ENCODE results near the gene MRPS25. TPM values are rescaled to one million over a fixed set of nuclear protein-coding genes. Genes with fewer than 3 reads are reported as not detected.

The MRPS25 gene
- total and polyA plus RNA-seq, 7 donors, result 25.8 to 86.1 (median 44.5) TPM

DNA sequence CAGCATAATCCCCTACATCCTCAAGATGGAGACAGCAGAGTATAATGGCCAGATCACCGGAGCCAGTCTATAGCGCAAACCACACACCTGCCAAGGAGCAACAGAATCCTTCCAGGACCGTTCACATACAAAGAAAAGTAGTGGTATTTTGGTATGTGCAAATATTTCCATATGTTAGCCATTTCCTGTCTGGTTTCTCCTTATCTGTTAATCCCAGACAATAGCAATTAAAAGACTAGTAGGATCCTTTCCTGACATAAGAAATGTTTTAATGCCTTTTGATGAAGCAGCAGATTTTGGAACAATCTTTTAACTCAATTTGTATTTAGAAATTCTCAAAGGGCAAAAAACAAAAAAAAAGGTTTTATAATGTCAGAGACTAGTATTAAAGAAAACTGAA lies 22.2 kb downstream of the MRPS25 start:
- intact Hi-C loops (cut with DNase I), result no loop called here
- 72 to 75% methylated on average over 3 of the region's 3 CpGs for WGBS, 2 donors
- no peak for DNase-seq
- Histone ChIP-seq H3K4me3 (no peak overlapping the region), H3K4me1 (no peaks in the 10 kb centered on the region), H3K27me3 (no peaks in the 10 kb centered on the region), H3K27ac (no peak overlapping the region), H3K9me3 (no peaks in the 10 kb centered on the region), H3K36me3 (peaks cover 15 to 100% (median 46%) of the 10 kb centered on the region in 4 donors)
- TF ChIP-seq EP300 (IDR thresholded peaks at IDR 0.05) (no peak), CTCF (IDR thresholded peaks at IDR 0.05) (no peak), POLR2AphosphoS5 (IDR thresholded peaks at IDR 0.05) (no peak), POLR2A (IDR thresholded peaks at IDR 0.05) (no peak)

DNA sequence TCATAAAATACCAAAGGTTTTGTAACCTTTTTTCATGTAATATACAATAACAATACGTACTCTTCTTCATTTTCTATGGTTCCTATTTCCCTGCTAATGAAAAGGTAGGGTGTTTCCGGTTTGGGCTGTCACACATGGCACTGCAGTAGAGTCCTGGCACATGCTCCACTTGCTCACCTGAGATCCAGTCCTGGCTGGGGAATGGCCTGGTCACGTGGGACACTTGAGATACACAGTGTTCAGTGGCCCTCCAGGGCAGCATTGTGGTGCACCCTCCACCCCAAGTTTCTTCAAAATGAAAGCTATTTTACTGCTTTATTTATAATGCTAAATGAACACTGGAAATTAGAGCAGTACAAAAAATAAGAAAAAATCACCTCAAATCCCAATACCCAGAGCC lies 23.2 kb downstream of the MRPS25 start:
- no peak overlapping the region for H3K4me3 ChIP-seq
- TF ChIP-seq POLR2AphosphoS5 (IDR thresholded peaks at IDR 0.05), result no peak
- TF ChIP-seq CTCF (IDR thresholded peaks at IDR 0.05), result no peak
- no peak for TF ChIP-seq EP300 (IDR thresholded peaks at IDR 0.05)
- TF ChIP-seq POLR2A (IDR thresholded peaks at IDR 0.05), result no peak
- H3K9me3 ChIP-seq, result no peaks in the 10 kb centered on the region
- WGBS, 2 donors, result 80 to 90% methylated on average over 3 of the region's 3 CpGs
- H3K4me1 ChIP-seq, result no peaks in the 10 kb centered on the region
- intact Hi-C loops (cut with DNase I), result no loop called here
- DNase-seq, result no peak
- H3K36me3 ChIP-seq, result peaks cover 18 to 100% (median 44%) of the 10 kb centered on the region in 4 donors
- H3K27ac ChIP-seq, result no peak overlapping the region
- no peaks in the 10 kb centered on the region for H3K27me3 ChIP-seq

- H3K36me3 ChIP-seq, result peaks cover 24 to 100% (median 43%) of the 10 kb centered on the region in 4 donors
- DNase-seq, result no peak
- H3K27ac ChIP-seq, result no peak overlapping the region
Measured at GRCh38 chr3:15040844-15041243, 24.3 kb downstream of the MRPS25 start.

DNA sequence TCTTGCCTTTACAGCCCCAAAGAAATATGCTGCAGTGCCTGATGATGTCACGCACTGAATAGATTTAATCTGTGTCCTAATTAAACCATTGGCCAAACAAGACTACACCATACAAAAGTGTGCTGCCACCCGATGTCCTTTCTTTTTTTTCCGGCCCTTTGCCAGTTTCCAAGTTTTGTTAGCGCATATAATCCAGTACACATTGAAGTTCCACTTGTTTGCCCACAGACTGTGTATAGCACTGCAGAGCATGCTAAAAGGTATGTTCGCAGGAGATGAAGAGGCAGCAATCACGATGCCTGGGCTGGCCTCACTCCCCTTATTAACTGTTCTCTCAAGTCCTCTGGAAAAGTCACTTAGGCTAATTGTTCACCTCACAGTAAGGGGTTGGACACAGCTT lies 26.8 kb downstream of the MRPS25 start:
- H3K27me3 ChIP-seq, result no peaks in the 10 kb centered on the region
- H3K36me3 ChIP-seq, result peaks cover 26 to 100% (median 49%) of the 10 kb centered on the region in 4 donors
- 88 to 92% methylated on average over 6 of the region's 6 CpGs for WGBS, 2 donors
- no peak overlapping the region for H3K4me3 ChIP-seq
- H3K27ac ChIP-seq, result no peak overlapping the region
- H3K4me1 ChIP-seq, result no peaks in the 10 kb centered on the region
- intact Hi-C loops (cut with DNase I), result no loop called here
- no peaks in the 10 kb centered on the region for H3K9me3 ChIP-seq
- no peak for DNase-seq
- TF ChIP-seq POLR2AphosphoS5 (IDR thresholded peaks at IDR 0.05), result no peak
- TF ChIP-seq CTCF (IDR thresholded peaks at IDR 0.05), result no peak
- TF ChIP-seq EP300 (IDR thresholded peaks at IDR 0.05), result no peak
- TF ChIP-seq POLR2A (IDR thresholded peaks at IDR 0.05), result no peak

More at GRCh38 chr3:15040844-15041243, 24.3 kb downstream of the MRPS25 start:
- no peak overlapping the region for H3K4me3 ChIP-seq
- WGBS, 2 donors, result 79 to 91% methylated on average over 3 of the region's 3 CpGs
- no peak for TF ChIP-seq EP300 (IDR thresholded peaks at IDR 0.05)
- no peak for TF ChIP-seq POLR2A (IDR thresholded peaks at IDR 0.05)
- no peak for TF ChIP-seq POLR2AphosphoS5 (IDR thresholded peaks at IDR 0.05)
- TF ChIP-seq CTCF (IDR thresholded peaks at IDR 0.05), result no peak
- no peaks in the 10 kb centered on the region for H3K9me3 ChIP-seq
- intact Hi-C loops (cut with DNase I), result no loop called here
- H3K4me1 ChIP-seq, result no peaks in the 10 kb centered on the region
- H3K27me3 ChIP-seq, result no peaks in the 10 kb centered on the region

DNA sequence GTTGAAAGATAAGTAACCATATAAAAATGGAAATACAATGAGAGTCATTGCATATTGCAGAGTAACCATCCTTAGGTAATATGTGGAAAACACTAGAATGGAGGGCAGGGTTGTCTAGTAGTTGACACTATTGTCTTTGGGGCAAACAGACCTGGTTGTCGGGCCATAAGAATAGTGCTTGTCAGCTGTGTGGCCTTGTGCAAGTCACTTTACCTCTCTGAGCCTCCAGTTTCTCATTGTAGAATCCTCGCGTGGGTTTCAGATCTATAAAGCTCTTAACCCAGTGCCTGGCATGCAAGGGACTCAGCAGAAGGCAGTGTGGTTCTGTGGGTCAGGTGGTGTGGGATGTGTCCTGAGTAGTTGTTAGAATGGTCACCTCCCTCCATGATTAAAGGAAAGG lies 32.0 kb downstream of the MRPS25 start:
- DNase-seq, result no peak
- Histone ChIP-seq H3K4me1 (no peaks in the 10 kb centered on the region), H3K27me3 (no peaks in the 10 kb centered on the region), H3K9me3 (no peaks in the 10 kb centered on the region), H3K36me3 (peaks cover 14 to 99% (median 61%) of the 10 kb centered on the region in 4 donors), H3K27ac (no peak overlapping the region), H3K4me3 (no peak overlapping the region)
- 79 to 93% methylated on average over 3 of the region's 3 CpGs for WGBS, 2 donors
- TF ChIP-seq CTCF (IDR thresholded peaks at IDR 0.05) (no peak), POLR2AphosphoS5 (IDR thresholded peaks at IDR 0.05) (no peak), POLR2A (IDR thresholded peaks at IDR 0.05) (no peak), EP300 (IDR thresholded peaks at IDR 0.05) (no peak)
- intact Hi-C loops (cut with DNase I), result no loop called here
